ENCODE data around the gene CHST2. TPM values are rescaled to one million over a fixed set of nuclear protein-coding genes. Genes with fewer than 3 reads are reported as not detected.

CHST2 gene
- total RNA-seq, 1 donor from 2014 or later: 4.5 TPM

- peaks cover under 1% of the 10 kb centered on the region for H3K27me3 Mint-ChIP-seq (ENCODE audit: low read depth)
- H3K36me3 Mint-ChIP-seq (ENCODE audit: low read depth): peaks cover 10% of the 10 kb centered on the region
- no peak overlapping the region for H3K4me3 Mint-ChIP-seq
- no peak overlapping the region for H3K27ac Mint-ChIP-seq (ENCODE audit: unreplicated experiment)
- peaks cover 12% of the 10 kb centered on the region for H3K9me3 Mint-ChIP-seq
- TF ChIP-seq CTCF (conservative IDR thresholded peaks at IDR 0.05): no peak
- H3K4me1 Mint-ChIP-seq: peaks cover 9% of the 10 kb centered on the region
- DNase-seq (ENCODE audit: low read depth, low spot score): no peak
Observed at GRCh38 chr3:143084856-143085731, 34.5 kb upstream of the CHST2 start.

GRCh38 chr3:143088835-143089234 is 30.7 kb upstream of the CHST2 start:
- Mint-ChIP-seq H3K27ac (ENCODE audit: unreplicated experiment) (no peak overlapping the region), H3K4me1 (no peaks in the 10 kb centered on the region), H3K27me3 (ENCODE audit: low read depth) (peaks cover 4% of the 10 kb centered on the region), H3K9me3 (peaks cover 5% of the 10 kb centered on the region), H3K4me3 (no peak overlapping the region), H3K36me3 (ENCODE audit: low read depth) (peaks cover 10% of the 10 kb centered on the region)
- DNase-seq (ENCODE audit: low read depth, low spot score): no peak
- TF ChIP-seq CTCF (conservative IDR thresholded peaks at IDR 0.05): no peak

- TF ChIP-seq CTCF (conservative IDR thresholded peaks at IDR 0.05): no peak
- no peak for DNase-seq (ENCODE audit: low read depth, low spot score)
- peaks cover 7% of the 10 kb centered on the region for H3K36me3 Mint-ChIP-seq (ENCODE audit: low read depth)
- peaks cover 2% of the 10 kb centered on the region for H3K9me3 Mint-ChIP-seq
- H3K27me3 Mint-ChIP-seq (ENCODE audit: low read depth): peaks cover 4% of the 10 kb centered on the region
- no peak overlapping the region for H3K4me3 Mint-ChIP-seq
- no peaks in the 10 kb centered on the region for H3K4me1 Mint-ChIP-seq
- no peak overlapping the region for H3K27ac Mint-ChIP-seq (ENCODE audit: unreplicated experiment)
Observed at GRCh38 chr3:143089965-143090364, 29.6 kb upstream of the CHST2 start.

GRCh38 chr3:143090486-143090885 is 29.1 kb upstream of the CHST2 start:
- H3K27ac Mint-ChIP-seq (ENCODE audit: unreplicated experiment): no peak overlapping the region
- no peak for TF ChIP-seq CTCF (conservative IDR thresholded peaks at IDR 0.05)

GRCh38 chr3:143090976-143091837 is 28.4 kb upstream of the CHST2 start:
- no peak overlapping the region for H3K27ac Mint-ChIP-seq (ENCODE audit: unreplicated experiment)
- no peak for TF ChIP-seq CTCF (conservative IDR thresholded peaks at IDR 0.05)
- no peaks in the 10 kb centered on the region for H3K4me1 Mint-ChIP-seq
- peaks cover 7% of the 10 kb centered on the region for H3K36me3 Mint-ChIP-seq (ENCODE audit: low read depth)
- H3K9me3 Mint-ChIP-seq: no peaks in the 10 kb centered on the region
- DNase-seq (ENCODE audit: low read depth, low spot score): no peak
- H3K27me3 Mint-ChIP-seq (ENCODE audit: low read depth): peaks cover 4% of the 10 kb centered on the region
- H3K4me3 Mint-ChIP-seq: no peak overlapping the region

More at GRCh38 chr3:143090486-143090885, 29.1 kb upstream of the CHST2 start:
- H3K4me1 Mint-ChIP-seq: no peaks in the 10 kb centered on the region
- H3K27me3 Mint-ChIP-seq (ENCODE audit: low read depth): peaks cover 4% of the 10 kb centered on the region
- H3K36me3 Mint-ChIP-seq (ENCODE audit: low read depth): peaks cover 7% of the 10 kb centered on the region
- DNase-seq (ENCODE audit: low read depth, low spot score): no peak
- H3K4me3 Mint-ChIP-seq: no peak overlapping the region
- H3K9me3 Mint-ChIP-seq: no peaks in the 10 kb centered on the region
